Forelimb muscle (tissue), 1 donor: ENCODE measurements around the gene C2orf69. TPM values are rescaled to one million over a fixed set of nuclear protein-coding genes. Genes with fewer than 3 reads are reported as not detected.
A peak's percentile ranks its signal among the peaks of the same experiment; 100 is the strongest.

Experiments used
- DNase-seq: peaks from one replicate; pipeline ENCODE4 v3.0.0-alpha.2; 2013; ENCODE audit warnings: low read depth
- polyA plus RNA-seq: library from polyadenylated mRNA; unstranded; fragments of 120-200 nt; gene quantifications from one replicate; pipeline ENCODE4 v1.2.1, GENCODE V29; 2013; ENCODE audit not compliant: insufficient read length

The C2orf69 gene
- polyA plus RNA-seq, 1 donor = 8.0 TPM

DNA sequence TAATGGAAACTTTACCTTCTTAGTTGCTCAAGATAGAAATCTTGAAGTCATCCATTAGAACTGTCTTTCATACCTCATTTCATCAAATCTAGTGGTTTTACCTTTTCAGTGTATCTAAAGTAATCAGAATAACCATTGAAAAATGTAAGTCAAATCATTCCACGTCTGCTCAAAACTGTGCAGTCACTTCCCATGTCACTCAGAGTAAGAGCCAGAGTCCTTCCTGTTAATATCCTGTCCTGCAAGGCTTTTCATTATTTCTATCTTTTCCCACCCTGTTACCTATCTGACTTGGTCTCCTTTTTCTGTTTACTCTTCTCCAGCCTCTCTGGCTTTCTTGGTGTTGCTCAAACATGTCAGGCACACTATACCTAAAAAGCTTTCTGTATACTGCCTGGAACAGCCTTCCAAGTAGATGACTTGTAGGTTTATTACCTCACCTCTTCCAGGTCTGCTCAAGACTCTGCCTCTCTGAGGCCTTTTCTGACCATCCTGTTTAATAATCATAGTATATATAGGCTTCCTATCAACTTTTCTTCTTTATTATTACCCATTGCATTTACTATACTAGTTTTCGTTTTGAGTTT, 3.4 kb downstream of the C2orf69 start:
- DNase-seq = no peak

DNA sequence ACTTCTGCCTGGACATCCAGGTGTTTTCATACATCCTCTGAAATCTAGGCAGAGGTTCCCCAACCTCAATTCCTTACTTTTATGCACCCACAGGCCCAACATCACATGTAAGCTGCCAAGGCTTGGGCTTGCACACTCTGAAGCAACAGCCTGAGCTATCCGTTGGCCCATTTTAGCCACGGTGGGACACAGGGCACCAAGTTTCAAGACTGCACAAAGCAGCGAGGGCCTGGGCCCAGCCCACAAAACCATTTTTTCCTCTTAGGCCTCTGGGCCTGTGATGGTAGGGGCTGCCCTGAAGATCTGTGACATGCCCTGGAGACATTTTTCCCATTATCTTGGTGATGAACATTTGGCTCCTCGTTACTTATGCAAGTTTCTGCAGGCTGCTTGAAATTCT, 5.9 kb downstream of the C2orf69 start:
- no peak for DNase-seq

- no peak for DNase-seq
Measured at GRCh38 chr2:199922856-199923255, 11.8 kb downstream of the C2orf69 start.

GRCh38 chr2:199923924-199924323, 12.8 kb downstream of the C2orf69 start:
- no peak for DNase-seq

- no peak for DNase-seq
Measured at GRCh38 chr2:199926806-199927205, 15.7 kb downstream of the C2orf69 start.

DNA sequence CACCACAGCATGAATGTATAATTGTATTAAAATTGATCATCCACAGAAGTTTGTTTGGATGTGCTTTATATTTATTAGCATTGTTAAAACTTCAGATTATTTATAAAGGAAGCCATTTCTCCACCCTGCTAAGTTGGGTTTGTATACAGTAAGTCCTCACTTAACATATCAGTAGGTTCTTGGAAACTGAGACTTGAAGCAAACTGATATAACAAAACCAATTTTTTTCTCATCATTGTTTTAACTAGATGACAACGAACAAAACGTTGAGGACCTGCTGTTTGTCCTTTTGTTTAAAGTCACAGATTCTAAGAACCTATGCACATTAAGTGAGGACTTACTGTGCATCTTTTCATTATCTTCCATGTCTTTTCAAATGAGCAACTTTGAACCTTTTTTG, 17.1 kb downstream of the C2orf69 start:
- no peak for DNase-seq

GRCh38 chr2:199928626-199929025, 17.5 kb downstream of the C2orf69 start:
- no peak for DNase-seq

GRCh38 chr2:199929262-199929661, 18.2 kb downstream of the C2orf69 start:
- no peak for DNase-seq

GRCh38 chr2:199932312-199932855, 21.3 kb downstream of the C2orf69 start:
- DNase-seq = no peak

GRCh38 chr2:199933466-199933865, 22.4 kb downstream of the C2orf69 start:
- no peak for DNase-seq

DNA sequence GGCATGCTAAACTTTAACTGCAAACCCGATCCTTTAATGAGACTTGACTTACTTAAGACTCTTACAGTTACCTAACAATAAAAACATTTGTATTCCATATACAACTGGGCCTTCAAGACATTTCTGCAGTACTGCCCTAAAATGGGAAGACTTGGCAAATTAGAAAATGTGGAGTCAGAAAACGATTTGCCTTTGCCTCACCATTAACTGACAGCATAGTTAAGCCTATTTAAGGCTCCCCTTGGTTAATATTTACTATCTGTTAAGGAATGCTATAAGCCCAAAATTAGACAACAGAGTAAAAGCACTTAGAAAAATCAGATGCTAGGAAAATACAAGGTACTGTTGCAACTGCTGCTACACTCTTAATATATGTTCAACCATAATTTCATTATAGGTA, 25.5 kb downstream of the C2orf69 start:
- no peak for DNase-seq

DNA sequence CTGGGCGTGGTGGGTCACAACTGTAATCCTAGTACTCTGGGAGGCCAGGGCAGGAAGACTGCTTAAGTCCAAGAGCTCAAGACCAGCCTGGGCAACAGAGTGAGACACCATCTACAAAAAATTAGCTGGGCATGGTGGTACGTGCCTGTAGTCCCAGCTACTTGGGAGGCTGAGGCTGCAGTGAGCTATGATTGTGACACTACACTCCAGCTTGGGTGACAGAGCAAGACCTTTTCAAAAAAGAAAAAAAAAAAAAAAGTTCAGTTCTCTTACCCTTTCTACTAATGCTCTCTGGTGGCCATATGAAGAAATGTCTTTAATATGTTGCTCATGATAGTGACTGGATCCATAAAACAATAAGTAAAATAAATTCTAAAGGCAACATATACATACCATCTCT, 29.3 kb downstream of the C2orf69 start:
- DNase-seq = no peak

DNA sequence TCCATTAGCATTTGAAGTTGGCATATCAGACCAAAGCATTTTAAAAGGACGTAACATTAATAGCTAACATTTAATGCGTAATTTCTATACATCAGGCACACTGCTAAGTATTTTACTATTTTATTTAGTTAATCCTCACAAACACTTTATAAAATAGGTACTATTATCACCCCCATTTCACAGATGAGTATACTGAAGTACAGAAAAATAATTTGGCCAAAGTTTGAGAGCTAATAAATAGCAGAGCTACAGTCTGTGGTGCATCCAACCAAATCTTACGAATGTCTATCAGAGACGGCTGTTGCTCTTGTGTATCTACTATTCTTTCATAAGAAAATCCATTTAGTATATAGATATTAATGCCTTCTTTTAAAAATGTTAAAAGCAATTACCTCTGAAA, 32.3 kb downstream of the C2orf69 start:
- DNase-seq = no peak

DNA sequence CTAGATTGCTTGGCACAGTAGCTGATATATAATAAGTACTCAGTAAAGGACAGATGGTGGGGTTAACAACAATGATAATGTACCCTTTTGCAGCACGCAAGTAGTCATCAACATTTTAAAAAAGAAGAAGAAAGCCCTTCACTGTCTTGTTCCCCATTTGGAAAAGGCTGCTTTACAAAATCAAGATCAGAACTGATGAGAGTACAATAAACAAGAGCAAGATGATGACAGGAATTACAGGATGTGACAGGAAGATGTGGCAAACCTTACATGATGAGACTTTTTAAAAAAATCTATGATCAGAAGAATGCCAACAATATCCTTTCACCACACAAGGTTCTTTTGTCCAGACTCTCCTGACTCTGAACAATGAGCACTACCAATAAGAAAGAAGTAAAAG, 35.1 kb downstream of the C2orf69 start:
- no peak for DNase-seq

DNA sequence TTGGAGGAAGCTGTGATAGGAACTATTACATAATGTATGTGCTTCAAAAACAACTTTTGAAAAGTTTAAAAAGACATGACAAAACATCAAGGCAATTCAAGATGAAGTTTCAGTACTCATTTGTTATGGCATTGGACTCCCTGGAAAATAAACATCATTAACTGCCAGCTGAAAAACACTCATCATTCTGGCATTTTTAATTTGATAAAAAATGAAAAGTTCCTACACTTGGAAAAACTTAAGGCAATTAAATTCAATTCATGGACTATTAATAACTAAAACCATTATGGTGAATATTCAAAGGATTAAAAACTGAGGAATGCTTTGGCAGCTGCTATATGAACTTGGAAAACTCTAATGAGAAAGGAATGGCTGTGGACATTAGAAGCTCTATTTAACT, 35.7 kb downstream of the C2orf69 start:
- DNase-seq = no peak

- DNase-seq = no peak
Measured at GRCh38 chr2:199950396-199950795, 39.3 kb downstream of the C2orf69 start.

GRCh38 chr2:199951023-199951422, 39.9 kb downstream of the C2orf69 start:
- DNase-seq = no peak

- no peak for DNase-seq
Measured at GRCh38 chr2:199955007-199955338, 43.9 kb downstream of the C2orf69 start.

DNA sequence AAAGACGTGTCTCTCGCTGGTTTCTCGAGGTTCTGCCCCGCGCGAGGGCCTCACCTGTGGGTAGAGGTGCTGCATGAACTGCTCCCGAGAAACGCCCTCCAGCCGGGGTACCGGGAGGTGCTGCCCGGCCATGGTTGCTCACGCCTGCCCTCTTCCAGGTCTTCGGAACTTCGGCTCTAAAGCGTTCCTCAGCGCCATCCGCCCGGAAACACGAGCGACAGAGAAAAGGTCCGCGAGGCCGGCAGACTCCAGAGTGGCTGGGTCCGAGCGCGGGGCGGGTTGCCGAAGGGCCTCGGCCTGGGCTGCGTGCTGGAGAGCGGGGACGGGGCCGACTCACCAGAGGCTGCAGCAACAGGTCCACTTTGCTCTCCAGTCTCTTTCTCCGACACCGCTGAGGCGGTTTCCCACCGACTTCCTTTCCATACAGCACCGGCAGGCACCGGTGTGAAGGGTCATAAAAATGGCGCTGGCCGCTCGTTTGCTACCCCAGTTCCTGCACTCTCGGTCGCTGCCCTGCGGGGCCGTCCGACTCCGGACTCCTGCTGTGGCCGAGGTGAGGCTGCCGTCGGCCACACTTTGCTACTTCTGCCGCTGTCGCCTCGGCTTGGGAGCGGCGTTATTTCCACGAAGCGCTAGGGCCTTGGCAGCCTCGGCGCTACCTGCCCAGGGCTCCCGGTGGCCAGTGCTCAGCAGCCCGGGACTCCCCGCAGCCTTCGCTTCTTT, 44.4 kb downstream of the C2orf69 start, which contains the start of the genes MAIP1 and TYW5:
MAIP1 (plus strand) TSS at position 244 of the 723 bp plus-strand sequence; CDS start at position 461, 217 bp downstream.
TYW5 (minus strand) TSS at position 153 of the 723 bp plus-strand sequence; CDS start at position 132, 21 bp downstream.
- peak; percentile 41 for DNase-seq

- DNase-seq = no peak
Measured at GRCh38 chr2:199956062-199956380, 44.9 kb downstream of the C2orf69 start.

- DNase-seq = no peak
Measured at GRCh38 chr2:199958014-199958413, 46.9 kb downstream of the C2orf69 start.

GRCh38 chr2:199962203-199962602, 51.1 kb downstream of the C2orf69 start:
- DNase-seq = no peak

DNA sequence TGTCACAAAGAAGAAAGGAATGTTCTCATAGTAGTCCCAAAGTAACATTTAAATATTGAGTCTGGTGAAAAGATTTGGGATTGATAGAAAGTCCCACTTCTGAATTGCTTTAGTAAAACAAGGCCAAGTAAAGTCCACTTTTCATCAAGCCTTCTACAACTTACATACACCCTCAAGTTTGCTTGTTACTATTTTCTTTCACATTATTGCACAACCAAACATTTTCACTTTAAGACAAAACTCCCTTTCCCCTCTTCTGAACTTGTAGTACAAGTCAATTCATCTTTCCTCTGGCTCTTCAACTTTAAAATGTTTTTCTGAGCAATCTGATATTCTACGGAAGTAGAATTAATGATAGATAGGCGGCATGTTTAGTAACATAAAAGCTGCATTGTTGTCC, 55.3 kb downstream of the C2orf69 start:
- no peak for DNase-seq
